ENCODE results near the gene VAMP5.
"Not testable (repeated sequence)": the region's sequence is repeated elsewhere in the genome, so short reads cannot be mapped to it uniquely, and the experiment has no call there.

The VAMP5 gene, protein sequence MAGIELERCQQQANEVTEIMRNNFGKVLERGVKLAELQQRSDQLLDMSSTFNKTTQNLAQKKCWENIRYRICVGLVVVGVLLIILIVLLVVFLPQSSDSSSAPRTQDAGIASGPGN

DNA sequence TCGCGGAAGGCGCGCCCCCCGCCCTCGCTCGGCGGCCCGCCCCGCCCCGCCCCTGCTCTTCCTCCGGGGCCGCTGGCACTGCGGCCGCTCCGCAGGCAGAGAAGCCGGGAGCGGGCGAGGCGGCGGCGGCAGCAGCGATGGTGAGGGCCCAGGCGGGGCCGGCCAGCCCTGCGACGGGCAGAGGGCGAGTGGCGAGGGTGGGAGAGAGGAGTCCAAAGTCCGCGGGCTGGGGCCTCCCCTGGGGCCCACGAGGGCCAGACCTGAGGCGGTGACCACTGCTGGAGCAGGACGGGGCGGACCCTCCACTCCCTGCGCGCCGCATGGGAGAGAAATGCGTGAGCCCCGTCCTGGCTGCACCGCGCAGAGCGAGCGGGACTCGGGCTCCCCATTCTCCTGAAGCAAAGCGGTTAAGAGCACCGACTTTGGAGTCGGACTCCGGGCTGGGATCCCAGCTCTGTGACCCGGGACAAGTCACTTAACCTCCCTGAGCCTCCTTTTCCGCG is at the start of gene VAMP5:
VAMP5 (plus strand) TSS at position 78 of the 503 bp plus-strand sequence; CDS start at position 138, 60 bp downstream.
- peak; percentile 83 for DNase-seq (ENCODE audit: low spot score)

DNA sequence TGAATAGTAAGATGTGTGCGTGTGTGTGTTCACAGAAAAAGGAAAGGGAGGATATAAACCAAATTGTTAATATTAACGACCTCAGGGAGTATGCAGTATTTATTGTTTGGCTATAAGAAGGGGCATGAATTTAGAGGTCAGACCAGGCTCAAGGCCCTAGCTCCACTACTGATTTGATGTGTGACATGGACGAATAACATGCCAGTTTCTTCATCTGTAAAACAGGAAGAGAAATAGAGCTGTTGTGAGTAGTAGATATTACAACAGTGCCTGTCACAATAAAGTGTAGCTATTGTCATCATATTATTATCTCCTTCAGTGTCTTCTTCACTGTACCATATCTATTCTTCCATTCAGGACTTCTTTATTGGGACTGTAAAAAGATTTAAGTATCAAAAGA is 49.4 kb upstream of the VAMP5 start:
- no peak for DNase-seq (ENCODE audit: low spot score)

DNA sequence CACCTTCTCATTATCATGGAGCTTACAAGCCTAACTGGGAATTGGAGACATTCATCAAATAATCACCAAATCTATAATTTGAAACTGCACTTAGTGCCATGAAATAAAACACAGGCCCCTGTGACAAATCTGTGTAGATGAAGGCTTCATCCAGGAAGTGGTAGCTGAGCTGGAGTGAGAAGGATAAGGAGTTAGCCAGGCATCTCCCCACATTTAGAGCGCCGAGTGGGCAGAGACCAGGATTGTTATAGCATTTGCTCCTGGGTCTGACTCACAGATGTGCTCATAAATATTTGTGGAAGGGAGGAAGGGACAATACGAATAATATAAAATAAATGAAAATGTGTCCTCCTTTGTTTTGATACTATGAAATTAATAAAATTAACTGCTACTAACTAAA is 47.8 kb upstream of the VAMP5 start:
- no peak for DNase-seq (ENCODE audit: low spot score)

GRCh38 chr2:85537600-85538506 is 46.4 kb upstream of the VAMP5 start:
- peak; percentile 52 for DNase-seq (ENCODE audit: low spot score)

GRCh38 chr2:85538507-85539360 is 45.5 kb upstream of the VAMP5 start, which contains the start of gene MAT2A:
TSS of gene MAT2A (plus strand) at chr2:85539168. CDS start at chr2:85539288, 120 bp downstream.
- peak; percentile 90 for DNase-seq (ENCODE audit: low spot score)

DNA sequence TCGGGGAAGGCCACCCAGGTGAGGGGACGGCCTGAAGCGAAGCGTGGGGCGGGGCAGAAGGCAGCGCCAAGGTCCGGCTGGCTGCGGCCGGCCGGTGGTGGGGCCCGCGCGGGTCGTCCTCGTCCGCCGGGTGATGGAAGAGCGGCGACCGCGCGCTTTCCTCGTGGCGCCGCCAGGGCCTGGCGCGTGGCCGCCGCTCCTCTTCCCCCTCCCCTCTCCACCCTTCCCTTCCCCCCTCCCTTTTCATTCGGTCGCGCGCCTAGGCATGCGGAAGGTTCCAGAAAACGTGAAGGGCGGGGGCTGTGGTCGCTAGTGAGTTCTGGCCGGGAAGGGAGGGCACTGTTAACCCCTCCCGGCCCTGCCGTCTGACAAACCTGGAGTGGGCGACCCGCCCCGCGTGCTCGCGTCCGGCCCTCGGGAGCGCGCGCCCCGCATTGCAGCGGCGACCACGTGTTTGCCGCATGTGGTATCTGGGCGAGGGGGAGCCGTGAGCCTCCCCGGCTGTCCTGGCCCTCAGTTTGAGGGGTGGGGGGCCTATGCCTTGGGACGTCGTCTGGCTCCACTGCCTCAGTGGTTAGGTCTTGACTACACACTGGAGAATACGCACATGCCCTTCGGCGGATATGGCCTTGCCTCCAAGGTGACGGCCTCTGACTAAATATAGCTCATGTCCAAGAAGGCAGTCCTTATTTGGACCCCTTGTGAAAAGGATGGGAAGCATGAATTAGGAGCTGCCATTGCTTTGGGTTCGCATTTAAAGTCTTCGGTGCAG is 44.7 kb upstream of the VAMP5 start:
- DNase-seq (ENCODE audit: low spot score) = no peak

GRCh38 chr2:85540133-85540648 is 44.0 kb upstream of the VAMP5 start:
- no peak for DNase-seq (ENCODE audit: low spot score)

GRCh38 chr2:85541262-85541661 is 43.0 kb upstream of the VAMP5 start:
- DNase-seq (ENCODE audit: low spot score) = no peak

- no peak for DNase-seq (ENCODE audit: low spot score)
Measured at GRCh38 chr2:85541753-85542457, 42.3 kb upstream of the VAMP5 start.

DNA sequence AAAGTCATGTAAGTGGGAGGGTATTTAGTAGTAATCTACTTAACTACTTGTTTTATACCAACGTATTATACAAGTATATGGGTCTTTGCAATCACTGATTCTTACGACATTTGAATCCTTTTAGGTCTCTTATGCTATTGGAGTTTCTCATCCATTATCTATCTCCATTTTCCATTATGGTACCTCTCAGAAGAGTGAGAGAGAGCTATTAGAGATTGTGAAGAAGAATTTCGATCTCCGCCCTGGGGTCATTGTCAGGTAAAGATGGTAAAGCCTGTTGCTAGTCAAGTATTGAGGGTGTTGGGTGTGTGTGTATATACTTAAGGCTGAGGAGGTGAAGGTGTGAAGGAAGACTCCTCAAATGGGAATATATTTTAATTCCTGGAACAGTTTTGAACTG is 41.5 kb upstream of the VAMP5 start:
- DNase-seq (ENCODE audit: low spot score) = no peak

GRCh38 chr2:85544254-85544691 is 40.0 kb upstream of the VAMP5 start:
- not testable (repeated sequence) for DNase-seq (ENCODE audit: low spot score)

- DNase-seq (ENCODE audit: low spot score) = not testable (repeated sequence)
Measured at GRCh38 chr2:85544915-85545779, 39.1 kb upstream of the VAMP5 start.

DNA sequence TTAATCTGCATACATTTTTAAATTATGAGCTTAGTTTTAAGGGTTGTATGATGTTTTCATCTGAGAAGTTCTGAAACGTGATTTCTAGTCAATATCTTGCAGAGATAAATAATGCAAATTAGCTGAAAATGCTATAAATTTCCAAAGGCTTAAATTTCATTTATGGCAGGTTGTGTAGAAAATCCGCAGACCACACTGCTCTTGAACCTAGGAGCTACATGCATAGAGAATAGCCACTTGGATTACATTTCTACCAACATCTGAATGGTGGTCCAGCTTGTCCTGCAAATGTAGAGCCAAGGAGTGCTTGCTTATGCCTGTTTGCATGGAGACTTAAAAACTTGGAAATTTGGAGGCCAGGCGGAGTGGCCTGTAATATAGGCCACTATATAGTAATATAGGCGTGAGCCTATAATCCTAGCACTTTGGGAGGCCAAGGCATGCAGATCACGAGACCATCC is 38.4 kb upstream of the VAMP5 start:
- DNase-seq (ENCODE audit: low spot score) = no peak

- DNase-seq (ENCODE audit: low spot score) = no peak
Measured at GRCh38 chr2:85547089-85547858, 37.0 kb upstream of the VAMP5 start.

GRCh38 chr2:85547859-85548607 is 36.2 kb upstream of the VAMP5 start:
- no peak for DNase-seq (ENCODE audit: low spot score)

- DNase-seq (ENCODE audit: low spot score) = no peak
Measured at GRCh38 chr2:85548608-85548900, 35.7 kb upstream of the VAMP5 start.

DNA sequence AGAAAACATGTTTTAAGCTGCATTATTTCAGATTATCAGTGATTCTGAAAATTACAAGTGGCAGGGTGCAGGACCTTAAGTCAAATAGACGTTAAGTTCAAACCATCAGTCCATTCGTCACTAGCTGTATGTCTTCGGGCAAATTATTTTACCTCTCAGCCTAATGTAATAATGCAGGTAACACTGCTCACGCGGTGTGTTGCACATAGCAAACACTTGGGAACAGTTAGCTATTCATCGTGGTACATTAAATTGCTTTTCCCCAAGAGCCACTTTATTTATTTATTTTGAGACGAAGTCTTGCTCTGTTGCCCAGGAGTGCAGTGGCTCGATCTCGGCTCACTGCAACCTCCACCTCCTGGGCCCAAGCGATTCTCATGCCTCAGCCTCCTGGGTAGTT is 35.1 kb upstream of the VAMP5 start:
- DNase-seq (ENCODE audit: low spot score) = no peak

DNA sequence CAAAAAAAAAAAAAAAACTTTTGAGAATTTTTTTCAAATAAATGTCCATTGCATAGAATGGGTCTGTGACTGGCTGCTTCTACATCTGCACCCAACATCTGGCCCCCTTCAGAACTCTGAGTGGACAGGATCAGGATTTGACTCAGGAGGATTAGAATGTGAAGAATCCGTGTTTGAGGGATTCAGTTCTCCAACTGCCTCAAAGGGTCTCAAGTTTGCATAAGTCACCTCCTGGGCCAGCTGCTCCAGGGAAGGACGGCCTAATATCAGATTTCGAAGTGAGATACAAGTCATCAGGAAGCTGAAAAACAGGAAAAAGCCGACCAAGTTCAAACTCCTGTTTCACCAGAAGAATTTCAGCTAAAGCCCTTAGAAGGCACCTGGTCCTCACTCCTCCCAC is 34.4 kb upstream of the VAMP5 start:
- DNase-seq (ENCODE audit: low spot score) = no peak
